Naive B cell (primary cell): ENCODE data around the gene TCIRG1. TPM values are rescaled to one million over a fixed set of nuclear protein-coding genes. Genes with fewer than 3 reads are reported as not detected.

Experiments
- ATAC-seq, 2 donors: fragments of 150-1000 bp; cut with Tn5 transposase; 2 replicates each; pipeline ENCODE4 v1.10.0; 2021; ENCODE audit warnings: low read depth in 2 of 2, mild to moderate bottlenecking in 2 of 2, moderate library complexity in 2 of 2
- DNase-seq: peaks from one replicate; pipeline ENCODE4 v3.0.0; 2022
- H3K27ac Mint-ChIP-seq, 6 donors: one replicate each; pipeline ENCODE4 v1.8.0; 2020 to 2022; ENCODE audit warnings: mild to moderate bottlenecking in 6 of 6, mixed read lengths in 6 of 6, moderate library complexity in 5 of 6, inconsistent platforms in 2 of 6
- H3K27me3 Mint-ChIP-seq, 3 donors: one replicate each; pipeline ENCODE4 v1.8.0; 2021 to 2022; ENCODE audit warnings: mixed read lengths in 3 of 3, mild to moderate bottlenecking in 1 of 3
- H3K36me3 Mint-ChIP-seq, 2 donors: one replicate each; pipeline ENCODE4 v1.8.0; 2020 to 2022; ENCODE audit warnings: mixed read lengths in 2 of 2, inconsistent platforms in 1 of 2, mild to moderate bottlenecking in 1 of 2
- H3K4me1 Mint-ChIP-seq, 3 donors: one replicate each; pipeline ENCODE4 v1.8.0; 2020 to 2022; ENCODE audit warnings: mixed read lengths in 3 of 3, inconsistent platforms in 1 of 3, mild to moderate bottlenecking in 1 of 3, moderate library complexity in 1 of 3
- H3K4me3 Mint-ChIP-seq, 8 donors: one replicate each; pipeline ENCODE4 v1.8.0; 2020 to 2022; ENCODE audit warnings: mild to moderate bottlenecking in 8 of 8, mixed read lengths in 8 of 8, moderate library complexity in 8 of 8, inconsistent platforms in 2 of 8
- H3K9me3 Mint-ChIP-seq, 7 donors: one replicate each; pipeline ENCODE4 v1.8.0; 2020 to 2022; ENCODE audit warnings: mixed read lengths in 7 of 7, mild to moderate bottlenecking in 5 of 7, inconsistent platforms in 2 of 7, moderate library complexity in 1 of 7
- polyA plus RNA-seq, 6 donors: library from polyadenylated mRNA; unstranded; fragments of 300-500 nt; fragmentation: Illumina TruSeq; gene quantifications; one replicate each; pipeline ENCODE4 v1.2.3, GENCODE V29; 2021; ENCODE audit warnings: low read depth in 6 of 6

The TCIRG1 gene
- polyA plus RNA-seq, 6 donors from 2014 or later = 16.4 to 44.9 (median 26.6) TPM

- peak overlapping the region; percentile 86 to 96 (median 87) for H3K27ac Mint-ChIP-seq
Observed at GRCh38 chr11:68031144-68031464, 7.7 kb upstream of the TCIRG1 start.

GRCh38 chr11:68032003-68032402, 6.8 kb upstream of the TCIRG1 start:
- Mint-ChIP-seq H3K27me3 (peaks cover 0 to 5% (median 0%) of the 10 kb centered on the region in 3 donors), H3K27ac (no peak overlapping the region)

More at GRCh38 chr11:68031144-68031464, 7.7 kb upstream of the TCIRG1 start:
- Mint-ChIP-seq H3K9me3 (no peaks in the 10 kb centered on the region), H3K36me3 (no peaks in the 10 kb centered on the region), H3K4me1 (peaks cover 22 to 27% (median 26%) of the 10 kb centered on the region in 3 donors), H3K27me3 (peaks cover 0 to 5% (median 0%) of the 10 kb centered on the region in 3 donors), H3K4me3 (peak overlapping the region; percentile 90 to 100 (median 98))
- ATAC-seq = no peak
- DNase-seq = no peak

GRCh38 chr11:68032997-68033707, 5.7 kb upstream of the TCIRG1 start:
- H3K9me3 Mint-ChIP-seq = no peaks in the 10 kb centered on the region
- peaks cover 26 to 39% (median 37%) of the 10 kb centered on the region in 3 donors for H3K4me1 Mint-ChIP-seq
- H3K4me3 Mint-ChIP-seq = peak overlapping the region in 1 of 8 donors; percentile 64
- no peak overlapping the region for H3K27ac Mint-ChIP-seq
- ATAC-seq = no peak
- H3K36me3 Mint-ChIP-seq = no peaks in the 10 kb centered on the region
- H3K27me3 Mint-ChIP-seq = peaks cover 0 to 5% (median 0%) of the 10 kb centered on the region in 3 donors
- DNase-seq = no peak

More at GRCh38 chr11:68032003-68032402, 6.8 kb upstream of the TCIRG1 start:
- Mint-ChIP-seq H3K9me3 (no peaks in the 10 kb centered on the region), H3K36me3 (no peaks in the 10 kb centered on the region), H3K4me3 (peak overlapping the region; percentile 66 to 100 (median 94)), H3K4me1 (peaks cover 26 to 33% (median 32%) of the 10 kb centered on the region in 3 donors)
- DNase-seq (no peak), ATAC-seq (no peak)

- H3K27ac Mint-ChIP-seq = peak overlapping the region in 1 of 6 donors; percentile 38
- ATAC-seq = no peak
- no peaks in the 10 kb centered on the region for H3K9me3 Mint-ChIP-seq
- DNase-seq = no peak
- peaks cover 0 to 4% (median 0%) of the 10 kb centered on the region in 3 donors for H3K27me3 Mint-ChIP-seq
- peaks cover 26 to 39% (median 37%) of the 10 kb centered on the region in 3 donors for H3K4me1 Mint-ChIP-seq
- H3K36me3 Mint-ChIP-seq = no peaks in the 10 kb centered on the region
- peak overlapping the region in 2 of 8 donors; percentile 45 to 64 for H3K4me3 Mint-ChIP-seq
Observed at GRCh38 chr11:68033708-68034045, 5.1 kb upstream of the TCIRG1 start.

GRCh38 chr11:68035266-68035876, 3.5 kb upstream of the TCIRG1 start:
- Mint-ChIP-seq H3K9me3 (no peaks in the 10 kb centered on the region), H3K4me1 (peaks cover 31 to 41% (median 41%) of the 10 kb centered on the region in 3 donors), H3K4me3 (peak overlapping the region in 2 of 8 donors; percentile 64 to 81), H3K36me3 (no peaks in the 10 kb centered on the region), H3K27me3 (no peaks in the 10 kb centered on the region), H3K27ac (peak overlapping the region in 2 of 6 donors; percentile 74 to 81)
- ATAC-seq = no peak
- no peak for DNase-seq

- H3K9me3 Mint-ChIP-seq = no peaks in the 10 kb centered on the region
- peak overlapping the region in 2 of 6 donors; percentile 81 to 83 for H3K27ac Mint-ChIP-seq
- no peak for ATAC-seq
- peak overlapping the region in 2 of 8 donors; percentile 79 to 81 for H3K4me3 Mint-ChIP-seq
- no peaks in the 10 kb centered on the region for H3K36me3 Mint-ChIP-seq
- peaks cover 28 to 38% (median 38%) of the 10 kb centered on the region in 3 donors for H3K4me1 Mint-ChIP-seq
- H3K27me3 Mint-ChIP-seq = no peaks in the 10 kb centered on the region
- no peak for DNase-seq
Observed at GRCh38 chr11:68036141-68036716, 2.6 kb upstream of the TCIRG1 start.

- H3K4me1 Mint-ChIP-seq = peaks cover 27 to 38% (median 37%) of the 10 kb centered on the region in 3 donors
- ATAC-seq (no peak), DNase-seq (no peak)
- no peaks in the 10 kb centered on the region for H3K9me3 Mint-ChIP-seq
- H3K36me3 Mint-ChIP-seq = no peaks in the 10 kb centered on the region
- H3K4me3 Mint-ChIP-seq = peak overlapping the region in 4 of 8 donors; percentile 60 to 84 (median 74)
- H3K27me3 Mint-ChIP-seq = no peaks in the 10 kb centered on the region
- peak overlapping the region; percentile 65 to 96 (median 74) for H3K27ac Mint-ChIP-seq
Observed at GRCh38 chr11:68036717-68037239, 2.0 kb upstream of the TCIRG1 start.

GRCh38 chr11:68037411-68038225, 1.2 kb upstream of the TCIRG1 start:
- no peak for DNase-seq
- Mint-ChIP-seq H3K27ac (peak overlapping the region in 4 of 6 donors; percentile 65 to 96 (median 74)), H3K9me3 (no peaks in the 10 kb centered on the region), H3K36me3 (no peaks in the 10 kb centered on the region), H3K4me1 (peaks cover 27 to 37% (median 37%) of the 10 kb centered on the region in 3 donors), H3K27me3 (no peaks in the 10 kb centered on the region), H3K4me3 (peak overlapping the region; percentile 51 to 84 (median 64))
- no peak for ATAC-seq

- Mint-ChIP-seq H3K27me3 (no peaks in the 10 kb centered on the region), H3K9me3 (no peaks in the 10 kb centered on the region), H3K4me3 (peak overlapping the region in 5 of 8 donors; percentile 46 to 94 (median 91)), H3K27ac (peak overlapping the region in 3 of 6 donors; percentile 12 to 93 (median 70)), H3K36me3 (no peaks in the 10 kb centered on the region), H3K4me1 (peaks cover 27 to 37% (median 37%) of the 10 kb centered on the region in 3 donors)
- no peak for ATAC-seq
- DNase-seq = no peak
Observed at GRCh38 chr11:68038226-68038717, 553 bp upstream of the TCIRG1 start.

GRCh38 chr11:68039526-68040086, 781 bp downstream of the TCIRG1 start:
- Mint-ChIP-seq H3K4me3 (peak overlapping the region; percentile 84 to 94 (median 92)), H3K27me3 (no peaks in the 10 kb centered on the region), H3K27ac (peak overlapping the region; percentile 90 to 96 (median 94)), H3K9me3 (no peaks in the 10 kb centered on the region), H3K36me3 (no peaks in the 10 kb centered on the region), H3K4me1 (peaks cover 27 to 37% (median 35%) of the 10 kb centered on the region in 3 donors)
- DNase-seq (no peak), ATAC-seq (peak in 1 of 2 donors; percentile 3)

- Mint-ChIP-seq H3K9me3 (no peaks in the 10 kb centered on the region), H3K4me3 (peak overlapping the region; percentile 84 to 94 (median 92)), H3K4me1 (peaks cover 27 to 37% (median 34%) of the 10 kb centered on the region in 3 donors), H3K27me3 (no peaks in the 10 kb centered on the region), H3K36me3 (no peaks in the 10 kb centered on the region), H3K27ac (peak overlapping the region; percentile 90 to 96 (median 94))
- peak; percentile 77 for DNase-seq
- ATAC-seq = peak; percentile 85 to 87
Observed at GRCh38 chr11:68040101-68040956, 1.5 kb downstream of the TCIRG1 start.
